ENCODE data around the gene GUCY2C. TPM values are rescaled to one million over a fixed set of nuclear protein-coding genes. Genes with fewer than 3 reads are reported as not detected.

GUCY2C gene
- total RNA-seq, 1 experiment from 2014 or later = 1.9 TPM

DNA sequence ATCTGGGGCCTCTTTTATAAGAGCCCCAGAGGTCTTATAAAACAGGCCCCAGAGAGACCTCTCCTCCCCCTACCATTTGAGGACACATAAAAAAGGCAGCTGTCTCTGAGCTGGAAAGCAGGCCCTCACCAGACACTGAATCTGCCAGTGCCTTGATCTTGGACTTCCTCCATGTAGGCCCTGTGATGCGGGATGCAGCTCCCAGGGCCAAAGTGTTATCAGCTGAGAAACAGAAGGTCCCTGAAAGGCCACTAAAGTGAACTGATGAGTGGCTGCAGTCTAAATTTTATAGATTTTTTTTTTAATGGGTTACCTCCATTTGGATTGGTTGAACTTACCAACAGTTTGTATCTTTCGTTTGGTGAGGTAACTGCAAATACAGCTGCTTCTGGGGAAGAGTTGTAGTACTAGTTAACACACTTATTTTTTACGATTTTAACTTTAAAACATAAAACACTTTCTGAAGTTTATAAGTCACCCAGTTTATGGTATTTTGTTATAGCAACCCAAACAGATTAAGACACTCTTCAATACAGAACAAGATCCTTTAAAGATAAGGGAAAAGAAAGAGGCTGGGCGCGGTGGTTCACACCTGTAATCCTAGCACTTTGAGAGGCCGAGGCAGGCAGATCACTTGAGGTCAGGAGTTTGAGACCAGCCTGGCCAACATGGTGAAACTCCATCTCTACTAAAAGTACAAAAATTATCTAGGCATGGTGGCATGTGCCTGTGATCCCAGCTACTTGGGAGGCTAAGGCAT is 5.6 kb upstream of the GUCY2C start:
- H3T11ph ChIP-seq (ENCODE audit: low read length) = no peak overlapping the region
- H3K56ac ChIP-seq (ENCODE audit: insufficient read length, low read depth, low read length) = no peak overlapping the region
- H2BK120ac ChIP-seq (ENCODE audit: low read depth, low read length, poor library complexity, severe bottlenecking) = no peak overlapping the region
- no peak overlapping the region for H2BK15ac ChIP-seq (ENCODE audit: low read depth, low read length)
- no peak overlapping the region for H2BK5ac ChIP-seq (ENCODE audit: insufficient read length, low read length)
- Mint-ChIP-seq H3K27ac (peak overlapping the region in 1 of 3 experiments; percentile 38; a peak in 2 of 7 replicates), H3K4me1 (peaks cover 24 to 26% of the 10 kb centered on the region in 2 experiments), H3K4me3 (no peak overlapping the region), H3K27me3 (ENCODE audit: low read depth) (no peaks in the 10 kb centered on the region), H3K36me3 (ENCODE audit: insufficient read depth in 1 of 3, low read depth in 3 of 3) (peaks cover 56 to 91% (median 64%) of the 10 kb centered on the region in 3 experiments), H3K9me3 (peaks cover 3 to 8% of the 10 kb centered on the region in 2 experiments; a peak in 3 of 5 replicates)
- no peak overlapping the region for H3K4me2 ChIP-seq (ENCODE audit: insufficient read depth, insufficient read length, low read length)
- H3K79me1 ChIP-seq (ENCODE audit: insufficient read depth, low read depth, low read length, poor library complexity, severe bottlenecking) = no peaks in the 10 kb centered on the region
- H3K27me3 ChIP-seq (ENCODE audit: insufficient read depth, low read length) = no peaks in the 10 kb centered on the region
- H2BK20ac ChIP-seq (ENCODE audit: low read depth, low read length, poor library complexity, severe bottlenecking) = no peak overlapping the region
- H3K14ac ChIP-seq (ENCODE audit: insufficient read depth, low read length) = no peak overlapping the region
- WGBS (ENCODE audit: extremely low coverage, insufficient read length, low lambda C conversion rate) = no CpG with 5 or more reads among the region's 6 CpGs
- no peak overlapping the region for H2AFZ ChIP-seq (ENCODE audit: low read length)
- H3K23me2 ChIP-seq (ENCODE audit: insufficient read length, low read depth, low read length, poor library complexity, severe bottlenecking) = no peaks in the 10 kb centered on the region
- H2AK5ac ChIP-seq (ENCODE audit: insufficient read length, low read length) = no peak overlapping the region
- no peak overlapping the region for H2BK12ac ChIP-seq (ENCODE audit: insufficient read length, low read depth, low read length)
- H4K20me1 ChIP-seq (ENCODE audit: control insufficient read depth, insufficient read depth, insufficient read length) = no peaks in the 10 kb centered on the region
- no peak overlapping the region for H3K4ac ChIP-seq (ENCODE audit: low read depth, low read length)
- H4K5ac ChIP-seq (ENCODE audit: insufficient read length, low read depth, low read length) = no peak overlapping the region
- no peaks in the 10 kb centered on the region for H3K9me3 ChIP-seq (ENCODE audit: control insufficient read depth, low read depth, low read length)
- H3K4me1 ChIP-seq (ENCODE audit: insufficient read depth, low read length) = peaks cover 2% of the 10 kb centered on the region; the same call in 1 of the 2 replicates
- H4K8ac ChIP-seq (replicated peaks; ENCODE audit: insufficient read length, low read depth, low read length) = no peak overlapping the region
- H3K9ac ChIP-seq (ENCODE audit: extremely low read depth, insufficient read length, low read length) = no peak overlapping the region
- H3K27ac ChIP-seq (ENCODE audit: insufficient read length, low read depth, low read length) = no peak overlapping the region
- TF ChIP-seq, protein P1, sequence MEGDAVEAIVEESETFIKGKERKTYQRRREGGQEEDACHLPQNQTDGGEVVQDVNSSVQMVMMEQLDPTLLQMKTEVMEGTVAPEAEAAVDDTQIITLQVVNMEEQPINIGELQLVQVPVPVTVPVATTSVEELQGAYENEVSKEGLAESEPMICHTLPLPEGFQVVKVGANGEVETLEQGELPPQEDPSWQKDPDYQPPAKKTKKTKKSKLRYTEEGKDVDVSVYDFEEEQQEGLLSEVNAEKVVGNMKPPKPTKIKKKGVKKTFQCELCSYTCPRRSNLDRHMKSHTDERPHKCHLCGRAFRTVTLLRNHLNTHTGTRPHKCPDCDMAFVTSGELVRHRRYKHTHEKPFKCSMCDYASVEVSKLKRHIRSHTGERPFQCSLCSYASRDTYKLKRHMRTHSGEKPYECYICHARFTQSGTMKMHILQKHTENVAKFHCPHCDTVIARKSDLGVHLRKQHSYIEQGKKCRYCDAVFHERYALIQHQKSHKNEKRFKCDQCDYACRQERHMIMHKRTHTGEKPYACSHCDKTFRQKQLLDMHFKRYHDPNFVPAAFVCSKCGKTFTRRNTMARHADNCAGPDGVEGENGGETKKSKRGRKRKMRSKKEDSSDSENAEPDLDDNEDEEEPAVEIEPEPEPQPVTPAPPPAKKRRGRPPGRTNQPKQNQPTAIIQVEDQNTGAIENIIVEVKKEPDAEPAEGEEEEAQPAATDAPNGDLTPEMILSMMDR (conservative IDR thresholded peaks at IDR 0.05) = no peak
- DNase-seq = no peak
- H3K23ac ChIP-seq (ENCODE audit: insufficient read length, low read depth, low read length) = no peak overlapping the region
- no peaks in the 10 kb centered on the region for H3K79me2 ChIP-seq (ENCODE audit: insufficient read depth, low read length)
- no peak overlapping the region for H3K18ac ChIP-seq (ENCODE audit: insufficient read length, low read depth, low read length)
- no peak overlapping the region for H4K91ac ChIP-seq (ENCODE audit: insufficient read length, low read depth, low read length)

All from H9 (cell line).